Thyroid gland (tissue), 4 donors: ENCODE measurements around the gene ZNF248. TPM values are rescaled to one million over a fixed set of nuclear protein-coding genes. Genes with fewer than 3 reads are reported as not detected.

Experiments
- DNase-seq, 2 donors: peaks; one replicate each; pipeline ENCODE4 v3.0.0-alpha.2; 2019
- H3K27ac ChIP-seq, 3 donors: fragments of 200-600 bp; sonication (generic); 1 replicate in 2 of 3; 2 replicates in 1 of 3; pipeline ENCODE4 v1.5.1; 2016 to 2019; ENCODE audit warnings: mild to moderate bottlenecking in 1 of 3, moderate library complexity in 1 of 3
- H3K27me3 ChIP-seq: fragments of 200-600 bp; sonication (generic); one replicate; pipeline ENCODE4 v1.5.1; 2019
- H3K36me3 ChIP-seq, 2 donors: fragments of 200-600 bp; sonication (generic); one replicate each; pipeline ENCODE4 v1.5.1; 2016 to 2019
- H3K4me1 ChIP-seq, 2 donors: fragments of 200-600 bp; sonication (generic); one replicate each; pipeline ENCODE4 v1.5.1; 2017 to 2019
- H3K4me3 ChIP-seq, 3 donors: fragments of 200-600 bp; sonication (generic); replicated peaks in 1 of 3; 1 replicate in 2 of 3; 2 replicates in 1 of 3; pipeline ENCODE4 v1.5.1; 2016; ENCODE audit warnings: mild to moderate bottlenecking in 1 of 3
- H3K9me3 ChIP-seq: fragments of 200-600 bp; sonication (generic); one replicate; pipeline ENCODE4 v1.5.1; 2017
- POLR2A ChIP-seq, 2 donors: fragments of 450-650 bp; IDR thresholded peaks; one replicate each; pipeline ENCODE4 v1.6.1; 2017; ENCODE audit warnings: antibody characterized with exemption in 2 of 2, mild to moderate bottlenecking in 2 of 2, moderate library complexity in 1 of 2
- WGBS, 2 donors: methylation state at CpG; one replicate each; pipeline ENCODE4 v1.1.5; 2017; 5-methylcytosine and 5-hydroxymethylcytosine counted together
- intact Hi-C: fragments of 100-400 bp; cut with DNase I; formaldehyde crosslinking; loops from one replicate; pipeline ENCODE4 v1.15.1; 2023
- total RNA-seq, 4 donors: library from RNA; depleted of rRNA; stranded (reverse); fragments of >200 nt; gene quantifications; one replicate each; pipeline ENCODE4 v1.2.3, GENCODE V29; 2016
- TF ChIP-seq, protein P1 (sequence below), 6 experiments: fragments of 200-600 bp in 3 of 6; fragments of 450-650 bp in 3 of 6; sonication (generic) in 3 of 6; IDR thresholded peaks; one replicate each; pipeline ENCODE4 v1.5.1; 2016 to 2019; ENCODE audit warnings: antibody characterized with exemption in 6 of 6, mild to moderate bottlenecking in 2 of 6, inconsistent platforms in 1 of 6, moderate library complexity in 1 of 6

The ZNF248 gene
- total RNA-seq, 4 donors from 2014 or later = 27.5 to 43.1 (median 29.5) TPM

DNA sequence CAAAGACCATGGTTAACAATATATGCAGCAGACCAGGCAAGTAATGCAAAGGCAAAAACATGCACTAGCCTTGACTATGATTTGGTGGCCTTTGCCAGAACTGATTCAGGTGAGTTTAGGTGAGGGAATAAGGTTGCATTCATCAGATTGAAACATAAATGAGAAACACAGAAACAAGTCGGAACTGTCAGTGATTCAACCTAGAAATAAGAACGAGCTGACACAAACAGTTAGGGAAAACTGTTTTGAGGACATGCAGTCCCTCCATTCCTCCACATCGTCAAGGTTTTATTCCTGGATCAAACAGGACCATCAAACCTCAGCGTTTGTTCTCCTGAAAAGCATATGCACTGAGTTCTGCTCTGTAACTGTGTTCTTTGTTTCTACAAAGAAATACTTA is 1.8 kb downstream of the ZNF248 start:
- no peak for TF ChIP-seq POLR2A (IDR thresholded peaks at IDR 0.05)
- TF ChIP-seq, protein P1, sequence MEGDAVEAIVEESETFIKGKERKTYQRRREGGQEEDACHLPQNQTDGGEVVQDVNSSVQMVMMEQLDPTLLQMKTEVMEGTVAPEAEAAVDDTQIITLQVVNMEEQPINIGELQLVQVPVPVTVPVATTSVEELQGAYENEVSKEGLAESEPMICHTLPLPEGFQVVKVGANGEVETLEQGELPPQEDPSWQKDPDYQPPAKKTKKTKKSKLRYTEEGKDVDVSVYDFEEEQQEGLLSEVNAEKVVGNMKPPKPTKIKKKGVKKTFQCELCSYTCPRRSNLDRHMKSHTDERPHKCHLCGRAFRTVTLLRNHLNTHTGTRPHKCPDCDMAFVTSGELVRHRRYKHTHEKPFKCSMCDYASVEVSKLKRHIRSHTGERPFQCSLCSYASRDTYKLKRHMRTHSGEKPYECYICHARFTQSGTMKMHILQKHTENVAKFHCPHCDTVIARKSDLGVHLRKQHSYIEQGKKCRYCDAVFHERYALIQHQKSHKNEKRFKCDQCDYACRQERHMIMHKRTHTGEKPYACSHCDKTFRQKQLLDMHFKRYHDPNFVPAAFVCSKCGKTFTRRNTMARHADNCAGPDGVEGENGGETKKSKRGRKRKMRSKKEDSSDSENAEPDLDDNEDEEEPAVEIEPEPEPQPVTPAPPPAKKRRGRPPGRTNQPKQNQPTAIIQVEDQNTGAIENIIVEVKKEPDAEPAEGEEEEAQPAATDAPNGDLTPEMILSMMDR (IDR thresholded peaks at IDR 0.05) = no peak
- H3K4me3 ChIP-seq = no peak overlapping the region
- H3K9me3 ChIP-seq = no peaks in the 10 kb centered on the region
- H3K27me3 ChIP-seq = no peaks in the 10 kb centered on the region
- no peaks in the 10 kb centered on the region for H3K36me3 ChIP-seq
- H3K4me1 ChIP-seq = peaks cover 23% of the 10 kb centered on the region in 2 donors
- no peak for DNase-seq
- H3K27ac ChIP-seq = no peak overlapping the region
- 41 to 47% methylated on average over 4 of the region's 4 CpGs for WGBS, 2 donors
- intact Hi-C loops = no loop called here

DNA sequence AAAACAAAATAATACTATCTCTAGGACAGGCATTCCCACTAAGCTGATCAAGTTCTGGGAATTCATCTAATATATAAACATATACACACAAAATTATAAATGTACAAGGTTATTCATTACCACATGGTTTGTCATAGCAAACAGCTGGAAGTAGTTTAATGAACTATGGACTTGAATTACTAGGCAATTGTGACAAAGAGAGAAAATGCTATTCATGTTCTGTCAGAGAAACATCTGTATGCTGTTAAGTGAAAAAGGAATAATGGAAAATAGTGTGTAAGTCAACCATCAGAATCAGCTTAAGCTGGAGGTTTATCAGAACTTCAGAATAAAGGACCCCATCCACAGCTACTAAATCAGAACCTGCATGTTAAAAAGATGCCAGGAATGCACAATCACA is 2.8 kb downstream of the ZNF248 start:
- no peak for TF ChIP-seq POLR2A (IDR thresholded peaks at IDR 0.05)
- H3K9me3 ChIP-seq = no peaks in the 10 kb centered on the region
- no peak for DNase-seq
- no peaks in the 10 kb centered on the region for H3K27me3 ChIP-seq
- intact Hi-C loops = no loop called here
- peaks cover 18 to 23% of the 10 kb centered on the region in 2 donors for H3K4me1 ChIP-seq
- no peaks in the 10 kb centered on the region for H3K36me3 ChIP-seq
- H3K4me3 ChIP-seq = no peak overlapping the region
- no peak overlapping the region for H3K27ac ChIP-seq

DNA sequence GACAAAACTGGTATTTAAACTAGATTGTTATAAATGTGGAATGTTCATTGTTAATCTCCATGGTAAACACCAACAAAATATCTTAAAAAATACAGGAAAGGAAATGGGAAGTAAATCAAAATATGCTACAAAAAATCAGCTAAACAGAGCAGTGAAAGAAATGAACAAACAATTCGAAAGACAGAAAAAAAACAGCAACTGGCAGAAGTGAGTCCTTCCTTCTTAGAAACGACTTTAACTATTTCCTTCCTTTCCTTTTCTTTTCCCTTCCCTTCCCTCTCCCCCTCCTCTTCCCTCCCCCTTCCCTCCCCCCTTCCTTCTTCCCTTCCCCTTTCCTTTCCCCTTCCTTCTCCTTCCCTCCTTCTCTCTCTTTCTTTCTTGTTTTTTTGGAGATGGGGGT is 12.8 kb downstream of the ZNF248 start:
- Histone ChIP-seq H3K4me3 (no peak overlapping the region), H3K27ac (no peak overlapping the region), H3K9me3 (no peaks in the 10 kb centered on the region), H3K36me3 (no peaks in the 10 kb centered on the region), H3K27me3 (no peaks in the 10 kb centered on the region), H3K4me1 (no peaks in the 10 kb centered on the region)
- WGBS, 2 donors = 79 to 81% methylated on average over 2 of the region's 2 CpGs
- no peak for DNase-seq
- TF ChIP-seq, protein P1 (IDR thresholded peaks at IDR 0.05) = no peak
- TF ChIP-seq POLR2A (IDR thresholded peaks at IDR 0.05) = no peak
- intact Hi-C loops = no loop called here

DNA sequence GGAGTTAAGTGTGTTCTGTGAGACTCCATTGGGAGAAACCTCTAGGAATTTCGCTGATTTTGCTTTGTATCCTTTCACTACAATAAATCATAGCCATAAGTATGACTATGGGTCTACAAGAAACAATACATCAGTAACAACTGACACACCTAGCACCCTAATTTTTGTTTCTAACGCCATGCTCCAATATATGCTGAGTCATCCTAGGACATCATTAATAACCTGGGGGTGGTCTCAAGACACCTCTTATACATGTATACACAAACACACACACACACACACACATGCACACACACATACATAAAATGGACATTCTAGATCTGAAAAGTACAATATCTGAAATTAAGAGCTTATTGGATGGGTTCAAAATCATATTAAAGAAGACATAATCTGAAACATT is 18.2 kb downstream of the ZNF248 start:
- intact Hi-C loops = no loop called here
- no peak for DNase-seq
- Histone ChIP-seq H3K27ac (no peak overlapping the region), H3K4me3 (no peak overlapping the region), H3K9me3 (no peaks in the 10 kb centered on the region), H3K36me3 (peaks cover 22 to 29% of the 10 kb centered on the region in 2 donors), H3K4me1 (no peaks in the 10 kb centered on the region), H3K27me3 (no peaks in the 10 kb centered on the region)
- 96% methylated on average over 2 of the region's 2 CpGs for WGBS, 2 donors
- TF ChIP-seq, protein P1 (IDR thresholded peaks at IDR 0.05) = no peak
- no peak for TF ChIP-seq POLR2A (IDR thresholded peaks at IDR 0.05)

DNA sequence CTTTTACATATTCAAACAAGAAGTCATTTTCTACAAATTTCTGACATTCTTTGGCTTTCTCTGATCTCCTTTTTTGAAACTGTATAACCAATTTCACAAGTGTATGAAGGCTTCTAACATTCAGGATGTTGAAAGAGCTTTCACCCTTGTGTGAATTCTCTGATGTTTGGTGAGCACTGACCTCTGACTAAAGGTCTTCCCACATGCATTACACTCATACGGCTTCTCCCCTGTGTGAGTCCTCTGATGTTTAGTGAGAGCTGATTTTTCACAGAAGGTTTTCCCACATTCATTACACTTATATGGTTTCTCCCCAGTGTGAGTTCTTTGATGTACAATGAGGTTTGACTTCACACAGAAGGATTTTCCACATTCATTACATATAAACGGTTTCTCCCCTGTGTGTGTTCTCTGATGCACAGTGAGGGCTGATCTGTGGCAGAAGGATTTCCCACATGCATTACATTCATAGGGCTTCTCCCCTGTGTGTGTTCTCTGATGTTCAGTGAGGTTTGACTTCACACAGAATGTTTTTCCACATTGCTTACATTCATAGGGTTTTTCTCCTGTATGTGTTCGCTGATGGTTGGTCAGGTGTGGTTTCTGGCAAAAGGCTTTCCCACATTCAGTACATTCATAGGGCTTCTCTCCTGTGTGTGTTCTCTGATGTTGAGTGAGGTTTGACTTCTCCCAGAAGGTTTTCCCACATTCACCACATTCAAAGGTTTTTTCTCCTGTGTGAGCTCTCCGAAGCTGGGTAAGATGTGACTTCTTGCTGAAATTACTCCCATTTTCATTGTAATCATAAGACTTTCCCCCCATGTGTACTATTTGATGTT is 25.7 kb downstream of the ZNF248 start:
- Histone ChIP-seq H3K9me3 (no peaks in the 10 kb centered on the region), H3K4me1 (no peaks in the 10 kb centered on the region), H3K4me3 (no peak overlapping the region), H3K27ac (no peak overlapping the region), H3K36me3 (peaks cover 70 to 72% of the 10 kb centered on the region in 2 donors), H3K27me3 (no peaks in the 10 kb centered on the region)
- TF ChIP-seq, protein P1 (IDR thresholded peaks at IDR 0.05) = no peak
- no peak for TF ChIP-seq POLR2A (IDR thresholded peaks at IDR 0.05)
- intact Hi-C loops = no loop called here
- 81 to 98% methylated on average over 4 of the region's 4 CpGs for WGBS, 2 donors
- no peak for DNase-seq
